ENCODE data around the gene CAP2.

Gene CAP2

DNA sequence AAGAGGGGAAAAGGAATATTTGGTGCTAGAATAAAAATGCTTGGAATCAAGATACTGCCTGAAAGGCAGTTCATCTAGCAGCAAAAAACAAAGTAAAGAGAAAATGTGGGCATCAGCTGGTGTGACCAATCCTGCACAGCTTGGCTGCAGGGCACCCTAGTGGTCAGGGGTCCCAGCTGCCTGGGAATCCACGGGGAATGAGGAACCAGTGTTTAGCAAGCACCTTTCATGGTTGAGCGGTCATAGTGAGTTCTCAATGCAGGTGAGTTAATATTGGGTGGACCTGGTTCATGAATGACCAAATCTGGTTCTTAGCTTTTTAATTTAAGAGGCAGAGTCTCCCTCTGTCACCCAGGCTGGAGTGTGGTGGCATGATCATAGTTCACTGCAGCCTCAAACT lies 53.3 kb downstream of the CAP2 start:
- no peaks in the 10 kb centered on the region for H3K36me3 Mint-ChIP-seq
- H3K9me3 Mint-ChIP-seq = no peaks in the 10 kb centered on the region
- H3K27me3 Mint-ChIP-seq = no peaks in the 10 kb centered on the region
- H3K4me3 Mint-ChIP-seq = no peak overlapping the region
- peaks cover 14% of the 10 kb centered on the region for H3K4me1 Mint-ChIP-seq
- H3K27ac Mint-ChIP-seq = no peak overlapping the region
- no peak for ATAC-seq

DNA sequence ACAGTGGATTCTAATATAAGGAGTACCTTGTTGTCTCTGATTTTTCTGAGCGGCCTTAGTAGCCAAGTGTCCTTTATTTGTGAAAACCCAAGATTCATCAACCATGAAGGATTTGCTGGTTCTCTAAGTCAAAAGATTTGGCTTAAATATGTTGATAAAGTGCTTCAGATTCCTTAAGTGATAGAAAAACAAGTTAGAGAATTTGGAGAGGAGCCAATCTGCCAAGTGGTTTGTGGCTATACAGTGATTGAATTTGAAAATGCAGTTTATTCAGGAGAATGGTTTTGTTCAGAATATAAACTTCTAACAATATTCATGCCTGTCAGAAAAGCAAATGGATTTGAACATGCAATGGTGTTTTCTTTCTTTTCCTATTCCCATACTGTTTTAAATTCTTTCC lies 54.8 kb downstream of the CAP2 start:
- Mint-ChIP-seq H3K27ac (no peak overlapping the region), H3K36me3 (no peaks in the 10 kb centered on the region), H3K4me3 (no peak overlapping the region), H3K9me3 (no peaks in the 10 kb centered on the region), H3K4me1 (peaks cover 14% of the 10 kb centered on the region), H3K27me3 (peaks cover 14% of the 10 kb centered on the region)
- ATAC-seq = no peak

DNA sequence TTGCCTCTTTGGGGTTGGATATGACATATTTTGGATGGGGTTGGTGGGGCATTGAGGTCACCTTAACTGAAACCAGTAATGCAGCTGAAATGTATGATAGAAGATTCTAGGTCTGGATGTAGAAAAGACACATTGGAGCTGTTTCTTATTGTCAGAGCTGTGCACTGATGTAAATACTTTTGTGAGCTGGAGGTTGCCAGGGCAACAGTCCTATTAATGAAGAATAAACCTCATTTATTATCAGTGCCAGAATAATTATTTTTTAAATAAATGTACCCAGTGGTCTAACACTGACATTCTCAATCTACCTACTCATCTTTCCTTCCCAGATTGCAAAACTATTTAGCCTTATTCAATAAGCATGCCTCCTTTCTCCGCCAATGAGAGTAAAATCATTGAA lies 57.0 kb downstream of the CAP2 start:
- ATAC-seq = no peak
- peaks cover 24% of the 10 kb centered on the region for H3K27me3 Mint-ChIP-seq
- H3K4me1 Mint-ChIP-seq = peaks cover 14% of the 10 kb centered on the region
- no peak overlapping the region for H3K27ac Mint-ChIP-seq
- H3K36me3 Mint-ChIP-seq = no peaks in the 10 kb centered on the region
- H3K9me3 Mint-ChIP-seq = no peaks in the 10 kb centered on the region
- no peak overlapping the region for H3K4me3 Mint-ChIP-seq

DNA sequence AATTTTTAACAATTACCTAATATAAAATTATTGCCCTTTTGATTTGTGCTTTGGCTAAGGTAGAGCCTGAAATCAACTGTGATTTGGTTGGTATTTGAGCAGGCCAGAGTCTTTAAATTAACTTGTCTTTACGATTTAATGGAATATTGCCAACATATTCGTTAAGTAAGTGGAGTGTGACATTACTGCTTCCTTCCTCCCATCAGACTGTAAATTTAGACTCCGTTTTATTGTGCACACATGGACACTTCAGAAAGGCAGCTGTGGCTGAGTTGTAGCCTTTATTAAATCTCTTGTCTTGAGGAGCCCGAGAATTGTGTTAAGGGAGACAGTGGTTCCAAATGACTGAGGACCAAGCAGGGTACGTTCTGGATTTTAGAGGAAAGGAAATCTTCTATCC lies 57.4 kb downstream of the CAP2 start:
- ATAC-seq = no peak
- no peaks in the 10 kb centered on the region for H3K36me3 Mint-ChIP-seq
- no peak overlapping the region for H3K4me3 Mint-ChIP-seq
- peaks cover 14% of the 10 kb centered on the region for H3K4me1 Mint-ChIP-seq
- H3K27me3 Mint-ChIP-seq = peaks cover 26% of the 10 kb centered on the region
- H3K9me3 Mint-ChIP-seq = no peaks in the 10 kb centered on the region
- H3K27ac Mint-ChIP-seq = no peak overlapping the region

DNA sequence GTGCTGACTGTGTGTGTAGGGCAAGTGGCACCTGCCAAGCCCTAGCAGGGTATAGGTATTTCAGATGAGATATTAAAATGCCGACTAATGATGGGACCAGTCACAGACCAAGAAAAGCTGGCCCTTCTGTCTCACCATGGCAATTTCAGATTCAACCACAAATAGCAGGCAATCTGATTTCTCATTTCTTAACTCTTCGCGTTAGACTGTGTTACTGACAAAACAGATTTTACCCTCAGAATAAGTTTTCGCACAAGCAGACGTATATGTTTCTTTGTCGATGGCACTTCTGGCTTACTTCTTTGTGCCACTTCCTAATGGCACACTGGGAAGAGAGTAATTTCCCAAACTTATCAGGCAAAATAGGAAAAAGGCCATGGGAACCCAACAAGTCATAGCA lies 58.7 kb downstream of the CAP2 start:
- Mint-ChIP-seq H3K9me3 (no peaks in the 10 kb centered on the region), H3K36me3 (no peaks in the 10 kb centered on the region), H3K27me3 (peaks cover 26% of the 10 kb centered on the region), H3K4me1 (peaks cover 6% of the 10 kb centered on the region), H3K4me3 (no peak overlapping the region), H3K27ac (no peak overlapping the region)
- no peak for ATAC-seq

DNA sequence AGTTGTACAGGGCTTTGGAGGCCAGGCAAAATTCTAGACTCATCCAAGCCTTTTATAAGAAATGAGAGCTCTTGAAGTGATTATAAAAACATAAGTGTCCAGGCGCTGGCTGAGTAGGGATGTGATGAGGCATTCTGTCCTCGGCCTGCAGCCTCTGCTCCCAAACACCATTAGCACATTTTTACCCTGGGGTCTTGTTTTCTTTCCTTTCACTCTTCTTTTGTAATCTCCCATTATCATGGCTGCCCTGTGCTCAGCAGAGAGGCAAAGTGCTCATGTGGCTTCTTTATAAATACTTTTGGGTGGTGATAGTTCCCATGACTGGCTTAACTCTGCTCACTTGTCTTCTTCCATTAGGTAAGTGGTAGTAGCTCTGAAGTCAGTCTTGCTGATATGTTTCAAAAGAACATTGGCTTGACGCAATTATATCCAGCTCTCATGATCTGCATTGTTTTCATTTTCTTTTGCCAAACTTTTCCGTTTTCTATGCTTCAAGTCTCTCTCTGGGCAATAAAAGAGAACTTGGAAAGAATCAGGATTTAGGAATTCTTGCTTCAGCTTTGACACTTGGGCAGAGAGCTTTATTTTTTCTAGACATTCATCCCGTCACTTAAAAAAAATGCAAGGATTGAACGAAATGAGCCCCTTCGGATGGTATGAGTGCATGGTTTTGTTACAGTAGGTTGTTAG lies 61.1 kb downstream of the CAP2 start:
- no peak for ATAC-seq
- Mint-ChIP-seq H3K9me3 (no peaks in the 10 kb centered on the region), H3K4me1 (no peaks in the 10 kb centered on the region), H3K4me3 (no peak overlapping the region), H3K27me3 (peaks cover 42% of the 10 kb centered on the region), H3K27ac (no peak overlapping the region), H3K36me3 (no peaks in the 10 kb centered on the region)

DNA sequence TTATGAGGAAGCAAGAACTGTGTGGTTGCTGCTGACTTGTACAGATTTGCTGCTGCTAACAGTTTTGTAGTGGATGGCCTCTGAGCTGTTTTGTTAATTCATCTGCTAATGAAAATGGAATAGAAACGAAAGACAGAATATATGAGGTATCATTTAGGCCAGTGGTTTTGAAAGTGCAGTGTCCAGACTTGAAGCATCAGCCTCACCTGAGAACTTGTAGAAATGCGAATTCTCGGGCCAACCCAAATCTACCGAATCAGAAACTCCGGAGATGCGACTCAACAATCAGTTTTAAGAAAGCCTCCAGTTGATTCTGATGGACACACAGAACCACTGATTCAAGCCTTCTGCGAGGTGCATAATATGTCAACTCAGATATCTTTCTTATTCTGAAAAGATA lies 62.5 kb downstream of the CAP2 start:
- Mint-ChIP-seq H3K4me3 (no peak overlapping the region), H3K27me3 (peaks cover 42% of the 10 kb centered on the region), H3K27ac (no peak overlapping the region), H3K9me3 (no peaks in the 10 kb centered on the region), H3K4me1 (no peaks in the 10 kb centered on the region), H3K36me3 (no peaks in the 10 kb centered on the region)
- no peak for ATAC-seq

DNA sequence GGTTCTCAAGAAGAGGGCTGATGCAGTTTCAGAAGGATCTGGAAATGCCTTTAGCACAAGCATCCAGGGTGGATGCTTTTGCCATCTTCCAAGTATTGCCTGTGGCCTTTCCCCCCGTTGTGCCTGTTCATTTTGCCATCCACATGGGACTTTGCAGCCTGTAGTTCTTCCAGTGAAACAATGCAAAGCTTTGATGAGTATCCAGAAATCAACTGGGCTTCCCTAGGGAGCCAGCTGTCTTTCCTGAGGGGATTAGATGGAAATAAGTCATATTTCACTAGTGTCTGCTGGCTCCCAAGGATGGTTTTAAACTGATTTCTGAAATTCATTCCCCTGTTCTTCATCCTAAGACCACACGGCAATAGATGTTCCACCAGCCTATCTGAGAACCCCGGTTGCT lies 63.3 kb downstream of the CAP2 start:
- Mint-ChIP-seq H3K9me3 (no peaks in the 10 kb centered on the region), H3K27ac (no peak overlapping the region)

DNA sequence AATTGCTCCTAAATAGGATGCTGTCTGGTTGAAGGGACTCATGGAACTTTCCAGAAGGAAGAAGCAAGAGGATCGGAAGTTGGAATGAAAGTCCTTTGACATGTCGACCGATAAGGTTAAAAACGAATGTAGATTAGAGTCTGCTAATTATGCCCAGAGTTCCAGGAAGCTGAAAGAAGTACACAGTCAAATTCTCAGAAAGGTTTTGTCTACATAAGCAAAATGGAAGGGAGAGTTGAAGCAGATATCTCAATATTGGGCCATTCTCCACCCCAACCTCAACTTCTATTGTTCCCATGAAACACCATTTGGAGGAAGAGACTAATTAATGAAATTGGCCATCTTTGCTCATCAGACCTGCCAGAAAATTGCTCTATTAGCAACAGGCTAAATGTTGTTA lies 64.0 kb downstream of the CAP2 start:
- H3K27ac Mint-ChIP-seq = no peak overlapping the region
- no peak overlapping the region for H3K4me3 Mint-ChIP-seq
- no peak for ATAC-seq
- no peaks in the 10 kb centered on the region for H3K9me3 Mint-ChIP-seq
- peaks cover 35% of the 10 kb centered on the region for H3K27me3 Mint-ChIP-seq
- H3K36me3 Mint-ChIP-seq = no peaks in the 10 kb centered on the region
- no peaks in the 10 kb centered on the region for H3K4me1 Mint-ChIP-seq

More for the DNA sequence above, 63.3 kb downstream of the CAP2 start:
- Mint-ChIP-seq H3K27me3 (peaks cover 42% of the 10 kb centered on the region), H3K4me3 (no peak overlapping the region), H3K4me1 (no peaks in the 10 kb centered on the region), H3K36me3 (no peaks in the 10 kb centered on the region)
- ATAC-seq = no peak

DNA sequence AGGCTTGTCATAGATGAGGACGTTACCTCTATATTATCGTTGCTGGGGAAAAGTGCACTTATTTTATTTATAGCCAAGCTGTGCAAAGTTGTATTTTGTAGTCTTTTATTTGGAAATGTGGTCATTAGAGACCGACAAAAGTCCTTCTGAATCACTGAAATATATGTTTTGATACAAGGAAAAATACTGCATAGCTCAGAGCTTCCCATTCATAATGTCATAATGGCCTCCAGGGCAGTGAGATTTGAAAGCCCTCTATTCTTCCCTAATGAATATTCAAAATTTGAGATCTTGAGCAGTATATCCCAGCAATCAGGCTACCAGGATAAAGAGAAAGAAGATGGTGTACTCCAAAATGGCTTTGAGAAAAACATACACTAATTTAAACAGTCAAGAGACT lies 64.6 kb downstream of the CAP2 start:
- Mint-ChIP-seq H3K9me3 (no peaks in the 10 kb centered on the region), H3K4me3 (no peak overlapping the region), H3K27me3 (peaks cover 30% of the 10 kb centered on the region), H3K36me3 (no peaks in the 10 kb centered on the region), H3K4me1 (no peaks in the 10 kb centered on the region), H3K27ac (no peak overlapping the region)
- no peak for ATAC-seq

DNA sequence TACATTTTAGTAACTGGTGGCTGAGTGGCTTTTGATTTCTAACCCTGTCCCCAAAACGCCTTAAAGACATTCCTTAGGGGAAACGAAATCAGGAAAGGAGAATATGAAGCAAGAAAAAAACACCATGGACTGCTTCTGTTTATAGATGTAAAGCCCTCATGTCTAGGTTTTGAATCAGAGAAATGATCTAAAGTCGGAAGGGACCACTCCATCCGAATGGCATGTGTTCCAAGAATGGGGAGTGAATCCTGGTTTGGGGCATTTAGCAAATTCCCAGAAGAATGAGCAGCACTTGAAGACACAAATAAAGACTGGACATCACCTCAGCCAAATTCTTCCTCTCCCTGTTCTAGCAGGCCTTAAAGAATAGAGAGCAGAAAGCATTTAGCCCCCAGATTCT lies 65.6 kb downstream of the CAP2 start:
- Mint-ChIP-seq H3K27ac (no peak overlapping the region), H3K36me3 (no peaks in the 10 kb centered on the region), H3K4me1 (no peaks in the 10 kb centered on the region), H3K9me3 (no peaks in the 10 kb centered on the region), H3K27me3 (peaks cover 25% of the 10 kb centered on the region), H3K4me3 (no peak overlapping the region)
- no peak for ATAC-seq

DNA sequence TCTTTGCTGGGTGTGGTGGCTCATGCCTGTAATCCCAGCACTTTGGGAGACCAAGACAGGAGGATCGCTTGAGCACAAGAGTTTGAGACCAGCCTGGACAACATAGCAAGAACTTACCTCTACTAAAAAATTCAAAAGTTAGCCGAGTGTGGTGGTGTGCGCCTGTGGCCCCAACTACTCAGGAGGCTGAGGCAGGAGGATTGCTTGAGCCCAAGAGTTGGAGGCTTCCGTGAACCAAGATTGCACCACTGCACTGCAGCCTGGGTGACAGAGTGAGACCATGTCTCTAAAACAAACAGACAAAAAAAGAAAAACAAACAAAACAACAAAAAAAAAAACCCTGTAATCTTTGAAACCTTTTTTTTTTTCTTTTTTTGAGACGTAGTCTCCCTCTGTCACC lies 67.5 kb downstream of the CAP2 start:
- Mint-ChIP-seq H3K4me1 (no peaks in the 10 kb centered on the region), H3K36me3 (no peaks in the 10 kb centered on the region), H3K27ac (no peak overlapping the region), H3K27me3 (peaks cover 16% of the 10 kb centered on the region), H3K4me3 (no peak overlapping the region), H3K9me3 (no peaks in the 10 kb centered on the region)
- ATAC-seq = no peak

DNA sequence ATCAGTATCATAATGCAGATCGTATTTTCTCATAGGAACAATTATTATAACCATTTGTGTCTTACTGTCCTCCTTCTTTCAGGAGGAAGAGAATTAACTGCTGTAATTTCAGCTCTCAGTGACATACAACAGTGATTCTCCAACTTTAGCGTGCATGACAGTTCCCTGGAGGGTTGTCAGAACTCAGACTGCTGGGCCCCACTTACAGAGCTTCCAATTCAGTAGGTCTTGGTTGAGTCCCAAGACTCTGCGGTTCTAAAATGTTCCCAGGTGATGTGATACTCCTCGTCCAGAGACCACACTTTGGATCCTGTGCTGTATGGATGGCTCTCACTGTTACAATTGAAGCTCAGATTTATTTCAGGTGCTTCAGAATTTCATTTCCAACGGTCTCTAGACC lies 72.8 kb downstream of the CAP2 start:
- no peak for ATAC-seq
- Mint-ChIP-seq H3K4me1 (no peaks in the 10 kb centered on the region), H3K36me3 (no peaks in the 10 kb centered on the region), H3K4me3 (no peak overlapping the region), H3K27ac (no peak overlapping the region), H3K9me3 (no peaks in the 10 kb centered on the region), H3K27me3 (no peaks in the 10 kb centered on the region)

DNA sequence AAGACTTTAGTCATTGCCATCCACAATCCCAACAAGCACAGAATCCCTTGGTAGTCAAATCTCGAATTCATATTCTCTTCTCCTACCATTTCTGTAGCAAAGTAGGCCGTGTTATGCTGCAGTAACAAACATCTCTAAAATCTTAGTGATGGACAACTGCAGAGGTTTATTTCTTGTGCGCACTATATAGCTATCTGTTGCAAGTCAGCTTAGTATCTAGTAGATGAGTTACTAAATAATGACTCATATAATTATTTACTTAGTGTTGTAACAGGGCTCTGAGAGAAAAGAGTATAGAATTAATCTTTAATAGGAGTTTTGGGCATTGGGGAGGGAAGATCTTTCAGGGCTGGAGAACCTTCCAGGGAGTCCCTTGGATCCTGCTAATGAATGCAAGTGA lies 73.3 kb downstream of the CAP2 start:
- Mint-ChIP-seq H3K4me3 (no peak overlapping the region), H3K27me3 (no peaks in the 10 kb centered on the region), H3K9me3 (no peaks in the 10 kb centered on the region), H3K27ac (no peak overlapping the region), H3K36me3 (no peaks in the 10 kb centered on the region), H3K4me1 (no peaks in the 10 kb centered on the region)
- ATAC-seq = no peak

DNA sequence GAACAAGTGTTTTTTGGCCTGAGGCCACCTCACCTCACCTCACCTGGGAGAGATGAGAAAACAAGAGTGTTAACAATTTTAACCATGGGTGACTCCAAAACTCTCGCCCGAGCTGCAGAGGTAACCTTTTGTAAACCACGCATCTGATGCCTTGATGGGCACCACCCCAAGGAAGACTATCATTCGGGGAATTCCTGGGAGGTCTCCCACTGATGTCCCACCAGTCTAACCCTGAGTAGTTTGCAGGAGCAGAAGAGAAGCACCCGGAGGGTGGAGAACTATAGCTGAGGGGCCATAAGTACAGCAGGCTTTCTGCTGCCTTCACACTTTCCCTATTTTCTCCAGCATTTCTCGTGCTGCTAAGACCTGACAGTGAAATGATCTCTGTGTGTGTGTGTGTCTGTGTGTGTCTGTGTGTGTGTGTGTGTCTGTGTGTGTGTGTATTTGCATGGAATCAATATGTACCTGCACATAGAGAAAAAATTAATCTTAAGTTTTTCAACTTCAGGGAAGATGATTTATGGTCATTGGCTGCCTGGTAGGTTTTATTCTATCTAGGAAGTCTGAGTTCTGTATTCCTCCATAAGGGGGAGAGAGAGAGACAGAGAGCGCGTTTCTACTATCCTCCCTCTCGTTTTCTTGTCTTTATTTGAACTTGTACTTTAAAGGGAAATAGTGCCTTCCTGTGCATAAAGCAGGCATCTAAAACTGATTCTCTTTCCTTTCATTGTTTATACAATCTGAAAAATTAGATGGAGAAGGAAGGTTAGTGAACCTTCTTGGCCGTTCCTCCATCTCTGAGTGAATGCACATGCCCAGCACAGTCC lies 75.8 kb downstream of the CAP2 start:
- H3K27me3 Mint-ChIP-seq = no peaks in the 10 kb centered on the region
- no peaks in the 10 kb centered on the region for H3K9me3 Mint-ChIP-seq
- no peak overlapping the region for H3K4me3 Mint-ChIP-seq
- H3K27ac Mint-ChIP-seq = no peak overlapping the region
- no peaks in the 10 kb centered on the region for H3K36me3 Mint-ChIP-seq
- no peaks in the 10 kb centered on the region for H3K4me1 Mint-ChIP-seq
- no peak for ATAC-seq

DNA sequence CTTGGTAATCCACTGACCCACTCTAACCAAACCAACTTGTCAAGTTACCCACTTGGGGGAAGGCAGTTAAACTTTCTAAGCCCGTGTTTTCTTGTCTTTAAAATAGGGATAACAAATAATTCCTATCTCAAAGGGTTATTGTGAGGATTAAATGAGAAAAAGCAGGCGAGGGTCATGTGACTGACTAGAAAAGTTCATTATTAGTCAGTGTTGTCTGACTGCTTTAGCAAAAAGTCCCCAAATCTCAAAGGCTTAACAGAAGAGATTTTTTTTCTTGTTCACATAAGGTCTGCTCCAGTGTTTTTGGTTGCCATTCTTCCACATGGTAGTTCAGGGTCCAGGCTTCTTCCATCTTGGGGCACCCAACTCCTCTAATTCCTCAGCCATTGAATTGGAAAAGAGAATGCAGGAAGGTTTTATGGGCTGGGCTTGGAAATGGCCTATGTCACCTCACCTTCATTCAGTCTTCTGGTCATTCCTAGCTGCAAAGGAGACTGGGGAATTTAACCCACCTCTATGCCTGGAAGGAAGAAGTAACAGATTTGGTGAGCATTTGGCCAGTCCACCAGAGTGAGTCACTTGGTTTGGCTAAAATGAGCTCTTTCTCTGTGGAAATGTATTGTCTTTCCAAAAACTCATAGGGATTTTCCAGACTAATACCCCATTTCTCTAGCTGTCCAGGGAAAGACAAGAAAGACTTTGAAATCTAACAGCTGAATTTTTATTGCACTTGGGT lies 77.0 kb downstream of the CAP2 start:
- Mint-ChIP-seq H3K9me3 (no peaks in the 10 kb centered on the region), H3K4me3 (no peak overlapping the region), H3K4me1 (no peaks in the 10 kb centered on the region), H3K27me3 (no peaks in the 10 kb centered on the region), H3K36me3 (no peaks in the 10 kb centered on the region), H3K27ac (no peak overlapping the region)
- no peak for ATAC-seq

Data from stimulated activated memory B cell treated with anti-CD40 and anti-IgM and Interleukin-4, amounts not matched to agents 10 μg/mL and 1 μg/mL and 100 μg/mL, for 72 hours (primary cell).